Lower leg skin (tissue), 3 donors: Measurements from ENCODE around the gene HRG.

Experiments
- POLR2A ChIP-seq, 2 donors: fragments of 450-650 bp; IDR thresholded peaks; one replicate each; pipeline ENCODE4 v1.6.1; 2016 to 2017; ENCODE audit warnings: antibody characterized with exemption in 2 of 2, mild to moderate bottlenecking in 1 of 2, moderate library complexity in 1 of 2
- TF ChIP-seq, protein P1 (sequence below), 3 donors: fragments of 450-650 bp; IDR thresholded peaks; one replicate each; pipeline ENCODE4 v1.5.1; 2016; ENCODE audit warnings: antibody characterized with exemption in 3 of 3, mild to moderate bottlenecking in 3 of 3, moderate library complexity in 2 of 3

GRCh38 chr3:186664119-186664495 is 1.7 kb upstream of the HRG start:
- TF ChIP-seq POLR2A (IDR thresholded peaks at IDR 0.05): no peak
- TF ChIP-seq, protein P1, sequence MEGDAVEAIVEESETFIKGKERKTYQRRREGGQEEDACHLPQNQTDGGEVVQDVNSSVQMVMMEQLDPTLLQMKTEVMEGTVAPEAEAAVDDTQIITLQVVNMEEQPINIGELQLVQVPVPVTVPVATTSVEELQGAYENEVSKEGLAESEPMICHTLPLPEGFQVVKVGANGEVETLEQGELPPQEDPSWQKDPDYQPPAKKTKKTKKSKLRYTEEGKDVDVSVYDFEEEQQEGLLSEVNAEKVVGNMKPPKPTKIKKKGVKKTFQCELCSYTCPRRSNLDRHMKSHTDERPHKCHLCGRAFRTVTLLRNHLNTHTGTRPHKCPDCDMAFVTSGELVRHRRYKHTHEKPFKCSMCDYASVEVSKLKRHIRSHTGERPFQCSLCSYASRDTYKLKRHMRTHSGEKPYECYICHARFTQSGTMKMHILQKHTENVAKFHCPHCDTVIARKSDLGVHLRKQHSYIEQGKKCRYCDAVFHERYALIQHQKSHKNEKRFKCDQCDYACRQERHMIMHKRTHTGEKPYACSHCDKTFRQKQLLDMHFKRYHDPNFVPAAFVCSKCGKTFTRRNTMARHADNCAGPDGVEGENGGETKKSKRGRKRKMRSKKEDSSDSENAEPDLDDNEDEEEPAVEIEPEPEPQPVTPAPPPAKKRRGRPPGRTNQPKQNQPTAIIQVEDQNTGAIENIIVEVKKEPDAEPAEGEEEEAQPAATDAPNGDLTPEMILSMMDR (IDR thresholded peaks at IDR 0.05): no peak
